Colonic mucosa (tissue), 4 donors: ENCODE results near the gene FLT1. TPM values are rescaled to one million over a fixed set of nuclear protein-coding genes. Genes with fewer than 3 reads are reported as not detected.

Experiments
- DNase-seq: peaks from one replicate; pipeline ENCODE4 v3.0.0-alpha.2; 2020
- H3K27ac ChIP-seq: fragments of 200-600 bp; one replicate; pipeline ENCODE4 v1.8.0; 2021
- H3K27me3 ChIP-seq: fragments of 200-600 bp; one replicate; pipeline ENCODE4 v1.8.0; 2021
- H3K36me3 ChIP-seq: fragments of 200-600 bp; one replicate; pipeline ENCODE4 v1.8.0; 2021
- H3K4me1 ChIP-seq: fragments of 200-600 bp; one replicate; pipeline ENCODE4 v1.8.0; 2021; ENCODE audit warnings: mild to moderate bottlenecking
- H3K4me3 ChIP-seq: fragments of 200-600 bp; one replicate; pipeline ENCODE4 v1.8.0; 2021
- H3K9ac ChIP-seq, 2 donors: one replicate each; pipeline ENCODE4 v1.7.0; 2013; ENCODE audit warnings: control low read depth in 2 of 2, low read depth in 2 of 2, low read length in 2 of 2
- H3K9me3 ChIP-seq: fragments of 200-600 bp; one replicate; pipeline ENCODE4 v1.8.0; 2021
- CTCF ChIP-seq: fragments of 200-600 bp; IDR thresholded peaks from one replicate; pipeline ENCODE4 v1.8.0; 2022; ENCODE audit warnings: antibody characterized with exemption, mild to moderate bottlenecking
- intact Hi-C: fragments of 100-400 bp; cut with DNase I; formaldehyde crosslinking; loops from one replicate; pipeline ENCODE4 v1.14.1; 2022
- total RNA-seq, 2 donors: library from RNA; stranded (reverse); fragmentation: NEBNext Ultra II Directional in 1 of 2; extraction: Animal tissue kit (Norgen Biotek cat#: 25700) in 1 of 2; gene quantifications; one replicate each; pipeline ENCODE4 v1.2.1, GENCODE V29; 2021
- donor health status: healthy.
- donor health status: DM: no; HTN: no; CAD: no.
- donor health status: DM: no; HTN: no; CAD: no.

The FLT1 gene
- total RNA-seq, 2 donors from 2014 or later: 4.7 to 16.6 TPM

GRCh38 chr13:28336193-28336657 lies 158.7 kb downstream of the FLT1 start:
- no peak overlapping the region for H3K4me3 ChIP-seq
- no peak overlapping the region for H3K9ac ChIP-seq
- intact Hi-C loops: no loop called here

GRCh38 chr13:28333204-28333881 lies 161.6 kb downstream of the FLT1 start:
- Histone ChIP-seq H3K4me1 (no peaks in the 10 kb centered on the region), H3K36me3 (no peaks in the 10 kb centered on the region), H3K9me3 (no peaks in the 10 kb centered on the region), H3K9ac (no peak overlapping the region), H3K27me3 (no peaks in the 10 kb centered on the region), H3K4me3 (no peak overlapping the region), H3K27ac (no peak overlapping the region)
- no peak for DNase-seq
- intact Hi-C loops: no loop called here
- TF ChIP-seq CTCF: no peak

More at GRCh38 chr13:28336193-28336657, 158.7 kb downstream of the FLT1 start:
- DNase-seq: no peak
- Histone ChIP-seq H3K36me3 (no peaks in the 10 kb centered on the region), H3K27ac (no peak overlapping the region), H3K27me3 (no peaks in the 10 kb centered on the region), H3K4me1 (no peaks in the 10 kb centered on the region), H3K9me3 (no peaks in the 10 kb centered on the region)
- TF ChIP-seq CTCF: no peak

DNA sequence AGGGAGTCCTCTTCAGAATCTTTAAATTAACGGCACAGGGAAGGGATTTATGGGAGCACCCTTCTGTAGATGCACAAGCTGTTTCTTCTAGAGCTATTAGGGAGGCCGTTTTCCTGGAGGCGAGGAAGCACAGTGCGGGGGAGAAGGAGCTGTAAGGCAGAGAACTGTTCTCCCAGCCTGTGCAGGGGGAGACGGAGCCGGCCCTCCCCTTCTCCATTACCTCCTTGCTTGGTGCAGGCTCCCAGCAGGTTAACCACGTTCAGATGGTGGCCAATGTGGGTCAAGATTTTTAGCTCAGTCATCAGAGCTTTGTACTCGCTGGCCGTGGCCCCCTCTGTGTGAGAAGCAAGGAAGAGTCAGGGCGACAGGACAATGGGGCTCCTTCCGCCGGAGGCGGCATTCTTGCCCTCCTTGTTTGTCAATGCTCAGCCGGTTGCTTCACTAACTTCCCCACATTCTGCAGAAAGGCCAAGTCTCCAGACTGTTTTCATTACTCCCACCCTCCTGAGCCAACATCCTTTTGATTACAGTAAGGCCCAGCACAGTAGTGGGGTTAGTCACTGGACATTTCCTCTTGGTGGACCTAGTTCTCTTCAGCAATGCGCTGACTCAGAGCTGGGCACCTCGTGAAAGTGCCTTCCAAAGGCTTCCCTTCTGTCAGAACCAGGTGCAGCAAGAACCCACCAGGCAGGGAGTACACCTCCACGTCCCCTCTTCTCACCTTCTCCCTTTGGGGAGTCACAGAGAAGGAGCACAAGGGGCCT lies 165.4 kb downstream of the FLT1 start:
- intact Hi-C loops: no loop called here
- H3K9ac ChIP-seq: no peak overlapping the region
- H3K9me3 ChIP-seq: no peaks in the 10 kb centered on the region
- H3K27ac ChIP-seq: no peak overlapping the region
- H3K27me3 ChIP-seq: no peaks in the 10 kb centered on the region
- no peak for TF ChIP-seq CTCF
- no peaks in the 10 kb centered on the region for H3K4me1 ChIP-seq
- H3K4me3 ChIP-seq: no peak overlapping the region
- no peaks in the 10 kb centered on the region for H3K36me3 ChIP-seq
- DNase-seq: no peak

DNA sequence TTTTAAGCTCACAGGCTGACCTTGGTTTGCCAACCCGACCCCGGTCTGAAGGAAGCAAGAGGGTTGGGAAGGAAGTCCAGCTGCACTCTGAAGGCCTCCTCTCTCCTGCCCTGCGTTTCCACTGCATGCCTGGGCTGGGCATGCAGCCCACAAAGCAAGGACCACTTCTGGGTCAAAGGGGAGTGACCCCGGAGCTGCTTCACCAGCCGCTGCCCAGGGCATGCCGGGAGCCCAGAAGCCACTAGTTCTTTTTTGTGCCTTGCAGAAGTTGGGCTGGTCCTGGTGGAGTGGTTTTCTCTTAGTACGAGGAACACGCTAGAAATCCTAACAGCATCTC lies 166.7 kb downstream of the FLT1 start:
- Histone ChIP-seq H3K4me3 (no peak overlapping the region), H3K27ac (no peak overlapping the region), H3K36me3 (no peaks in the 10 kb centered on the region), H3K4me1 (no peaks in the 10 kb centered on the region), H3K9me3 (no peaks in the 10 kb centered on the region), H3K27me3 (no peaks in the 10 kb centered on the region), H3K9ac (no peak overlapping the region)
- TF ChIP-seq CTCF: no peak
- intact Hi-C loops: no loop called here
- DNase-seq: no peak

DNA sequence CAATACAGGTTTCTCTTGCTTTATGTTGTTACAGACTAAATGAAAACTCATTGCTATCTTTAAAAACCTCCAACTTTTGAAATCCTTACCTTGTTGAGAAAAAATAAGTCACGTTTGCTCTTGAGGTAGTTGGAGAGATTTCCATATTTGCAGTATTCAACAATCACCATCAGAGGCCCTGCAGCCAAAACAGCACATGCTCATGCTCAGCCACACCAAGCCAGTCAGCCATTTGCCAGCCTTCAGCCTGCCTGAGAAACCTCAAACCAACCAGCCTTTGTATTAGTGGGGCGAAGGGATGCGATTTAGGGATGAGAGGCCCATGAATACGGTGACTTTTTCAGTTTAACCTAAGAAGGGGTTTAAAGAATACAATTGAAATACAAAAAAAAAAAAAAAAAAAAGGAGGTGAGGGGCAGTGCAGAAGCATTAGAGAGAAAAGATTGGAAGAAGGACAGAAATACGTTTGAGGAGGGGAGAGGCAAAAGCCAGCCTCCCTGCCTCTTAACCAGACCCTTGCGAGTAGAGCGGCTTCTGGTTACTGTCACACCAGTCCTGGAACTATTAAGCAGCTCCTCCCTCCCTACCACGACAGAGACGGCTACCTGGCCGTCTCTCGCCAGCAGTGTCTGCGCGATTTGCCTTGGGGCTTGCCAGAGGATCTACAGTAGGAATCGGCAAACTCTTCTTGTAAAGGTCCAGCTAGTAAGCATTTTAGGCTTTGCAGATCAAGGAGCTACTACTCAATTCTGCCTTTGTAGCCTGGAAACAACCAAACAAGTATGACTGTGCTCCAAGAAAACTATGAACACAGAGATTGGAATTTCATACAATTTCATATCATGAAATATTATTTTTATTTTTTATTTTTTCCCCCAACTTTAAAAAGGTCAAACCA lies 167.3 kb downstream of the FLT1 start:
- Histone ChIP-seq H3K27ac (no peak overlapping the region), H3K4me3 (no peak overlapping the region), H3K36me3 (no peaks in the 10 kb centered on the region), H3K27me3 (no peaks in the 10 kb centered on the region), H3K9me3 (no peaks in the 10 kb centered on the region), H3K4me1 (no peaks in the 10 kb centered on the region), H3K9ac (no peak overlapping the region)
- TF ChIP-seq CTCF: no peak
- no peak for DNase-seq
- intact Hi-C loops: no loop called here
